ENCODE measurements around the gene WDR70. TPM values are rescaled to one million over a fixed set of nuclear protein-coding genes. Genes with fewer than 3 reads are reported as not detected.
A peak's percentile ranks its signal among the peaks of the same experiment; 100 is the strongest.

WDR70 gene
- total and polyA plus RNA-seq, 2 donors (not counting 1 experiment from before 2014, with no cell fraction given), result 31.4 to 34.0 TPM

DNA sequence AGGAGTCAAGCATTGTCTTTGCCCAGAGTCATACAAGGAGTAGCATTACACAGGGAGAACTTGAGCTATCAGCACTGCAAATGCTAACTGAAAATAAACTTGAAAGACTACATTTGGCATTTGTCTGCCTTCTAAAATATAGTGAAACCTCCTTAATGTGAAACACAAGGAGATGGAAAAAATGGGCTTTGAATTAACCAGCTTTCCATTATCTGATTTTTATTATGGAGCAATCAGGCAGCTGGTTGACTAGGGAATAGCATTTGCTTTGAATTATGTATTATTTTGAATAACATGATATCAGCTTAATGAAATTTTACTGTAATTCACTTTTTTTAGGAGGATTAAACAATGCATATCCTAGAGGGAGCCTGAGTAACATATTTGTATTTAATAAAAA, 329.9 kb downstream of the WDR70 start:
- Histone ChIP-seq H4K20me1 (ENCODE audit: control insufficient read depth, extremely low read depth, insufficient read depth, low read length) (no peaks in the 10 kb centered on the region), H3K4me1 (ENCODE audit: control insufficient read depth, extremely low read depth, insufficient read depth, low read length) (no peaks in the 10 kb centered on the region), H3K4me3 (replicated peaks in 1 of 4; ENCODE audit: control extremely low read depth in 1 of 4, insufficient read depth in 1 of 4, low read depth in 3 of 4, low read length in 4 of 4) (no peak overlapping the region), H3K27me3 (ENCODE audit: control insufficient read depth, insufficient read depth, low read length) (no peaks in the 10 kb centered on the region), H3K4me2 (ENCODE audit: extremely low read depth, insufficient read depth, low read length) (no peak overlapping the region), H2AFZ (ENCODE audit: low read length) (no peak overlapping the region), H3K9me3 (ENCODE audit: control insufficient read depth, insufficient read depth, low read depth, low read length) (no peaks in the 10 kb centered on the region), H3K9ac (ENCODE audit: insufficient read depth, low read length) (no peak overlapping the region), H3K36me3 (ENCODE audit: control insufficient read depth, insufficient read depth, low read length) (no peaks in the 10 kb centered on the region), H3K79me2 (ENCODE audit: control insufficient read depth, insufficient read depth, low read length) (no peaks in the 10 kb centered on the region), H3K27ac (ENCODE audit: insufficient read depth, low read length) (no peak overlapping the region)
- no peak for TF ChIP-seq EZH2 (IDR thresholded peaks at IDR 0.05; ENCODE audit: low read length, missing control alignments)
- TF ChIP-seq, protein P1, sequence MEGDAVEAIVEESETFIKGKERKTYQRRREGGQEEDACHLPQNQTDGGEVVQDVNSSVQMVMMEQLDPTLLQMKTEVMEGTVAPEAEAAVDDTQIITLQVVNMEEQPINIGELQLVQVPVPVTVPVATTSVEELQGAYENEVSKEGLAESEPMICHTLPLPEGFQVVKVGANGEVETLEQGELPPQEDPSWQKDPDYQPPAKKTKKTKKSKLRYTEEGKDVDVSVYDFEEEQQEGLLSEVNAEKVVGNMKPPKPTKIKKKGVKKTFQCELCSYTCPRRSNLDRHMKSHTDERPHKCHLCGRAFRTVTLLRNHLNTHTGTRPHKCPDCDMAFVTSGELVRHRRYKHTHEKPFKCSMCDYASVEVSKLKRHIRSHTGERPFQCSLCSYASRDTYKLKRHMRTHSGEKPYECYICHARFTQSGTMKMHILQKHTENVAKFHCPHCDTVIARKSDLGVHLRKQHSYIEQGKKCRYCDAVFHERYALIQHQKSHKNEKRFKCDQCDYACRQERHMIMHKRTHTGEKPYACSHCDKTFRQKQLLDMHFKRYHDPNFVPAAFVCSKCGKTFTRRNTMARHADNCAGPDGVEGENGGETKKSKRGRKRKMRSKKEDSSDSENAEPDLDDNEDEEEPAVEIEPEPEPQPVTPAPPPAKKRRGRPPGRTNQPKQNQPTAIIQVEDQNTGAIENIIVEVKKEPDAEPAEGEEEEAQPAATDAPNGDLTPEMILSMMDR (conservative IDR thresholded peaks at IDR 0.05 in 1 of 2, IDR thresholded peaks at IDR 0.05 in 1 of 2; ENCODE audit: low read depth in 1 of 2, low read length in 2 of 2), result no peak
- no peak for DNase-seq (ENCODE audit: low read depth in 2 of 2)

DNA sequence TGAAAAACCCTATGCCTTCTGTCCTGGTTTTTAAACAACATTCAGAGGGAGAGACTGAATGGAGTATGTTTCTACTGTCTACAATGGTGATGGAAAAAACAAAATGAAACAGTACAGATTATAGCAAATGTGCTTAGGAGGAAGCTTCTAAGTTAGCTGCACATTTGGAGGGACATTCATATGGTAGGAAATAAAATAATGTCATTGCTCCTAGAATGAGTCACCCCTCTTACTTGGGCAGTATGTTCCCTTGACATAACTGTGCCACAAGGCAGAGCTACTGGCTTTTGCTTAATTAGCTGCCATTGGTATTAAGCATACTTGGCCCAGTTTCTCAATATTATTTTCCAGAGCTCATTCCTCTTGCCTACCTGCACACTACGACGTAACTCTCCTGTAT, 331.8 kb downstream of the WDR70 start:
- TF ChIP-seq EZH2 (IDR thresholded peaks at IDR 0.05; ENCODE audit: low read length, missing control alignments), result no peak
- TF ChIP-seq, protein P1 (conservative IDR thresholded peaks at IDR 0.05 in 1 of 2, IDR thresholded peaks at IDR 0.05 in 1 of 2; ENCODE audit: low read depth in 1 of 2, low read length in 2 of 2), result no peak
- Histone ChIP-seq H3K9me3 (ENCODE audit: control insufficient read depth, insufficient read depth, low read depth, low read length) (no peaks in the 10 kb centered on the region), H2AFZ (ENCODE audit: low read length) (no peak overlapping the region), H3K27me3 (ENCODE audit: control insufficient read depth, insufficient read depth, low read length) (no peaks in the 10 kb centered on the region), H3K36me3 (ENCODE audit: control insufficient read depth, insufficient read depth, low read length) (no peaks in the 10 kb centered on the region), H3K4me3 (replicated peaks in 1 of 4; ENCODE audit: control extremely low read depth in 1 of 4, insufficient read depth in 1 of 4, low read depth in 3 of 4, low read length in 4 of 4) (no peak overlapping the region), H3K27ac (ENCODE audit: insufficient read depth, low read length) (no peak overlapping the region), H3K9ac (ENCODE audit: insufficient read depth, low read length) (no peak overlapping the region), H3K4me1 (ENCODE audit: control insufficient read depth, extremely low read depth, insufficient read depth, low read length) (no peaks in the 10 kb centered on the region), H4K20me1 (ENCODE audit: control insufficient read depth, extremely low read depth, insufficient read depth, low read length) (no peaks in the 10 kb centered on the region), H3K4me2 (ENCODE audit: extremely low read depth, insufficient read depth, low read length) (no peak overlapping the region), H3K79me2 (ENCODE audit: control insufficient read depth, insufficient read depth, low read length) (no peaks in the 10 kb centered on the region)
- peak; percentile 31 to 51 for DNase-seq (ENCODE audit: low read depth in 2 of 2)

DNA sequence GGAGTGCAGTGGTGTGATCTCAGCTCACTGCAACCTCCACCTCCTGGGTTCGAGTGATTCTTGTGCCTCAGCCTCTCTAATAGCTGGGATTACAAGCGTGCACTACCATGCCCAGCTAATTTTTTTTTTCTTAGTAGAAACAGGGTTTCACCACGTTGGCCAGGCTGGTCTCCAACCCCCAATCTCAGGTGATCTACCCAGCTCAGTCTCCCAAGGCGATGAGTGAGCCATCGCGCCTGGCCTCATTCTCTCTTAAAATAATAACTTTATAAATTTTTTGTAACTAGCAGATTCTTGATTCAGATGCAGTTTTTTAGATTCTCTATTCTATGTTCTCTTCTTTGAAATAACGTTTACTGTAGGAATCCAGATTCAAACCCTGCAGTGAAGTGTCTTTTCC, 333.6 kb downstream of the WDR70 start:
- no peak for TF ChIP-seq EZH2 (IDR thresholded peaks at IDR 0.05; ENCODE audit: low read length, missing control alignments)
- TF ChIP-seq, protein P1 (conservative IDR thresholded peaks at IDR 0.05 in 1 of 2, IDR thresholded peaks at IDR 0.05 in 1 of 2; ENCODE audit: low read depth in 1 of 2, low read length in 2 of 2), result no peak
- Histone ChIP-seq H3K4me2 (ENCODE audit: extremely low read depth, insufficient read depth, low read length) (no peak overlapping the region), H3K27me3 (ENCODE audit: control insufficient read depth, insufficient read depth, low read length) (no peaks in the 10 kb centered on the region), H4K20me1 (ENCODE audit: control insufficient read depth, extremely low read depth, insufficient read depth, low read length) (no peaks in the 10 kb centered on the region), H3K79me2 (ENCODE audit: control insufficient read depth, insufficient read depth, low read length) (no peaks in the 10 kb centered on the region), H3K4me1 (ENCODE audit: control insufficient read depth, extremely low read depth, insufficient read depth, low read length) (no peaks in the 10 kb centered on the region), H3K36me3 (ENCODE audit: control insufficient read depth, insufficient read depth, low read length) (no peaks in the 10 kb centered on the region), H3K27ac (ENCODE audit: insufficient read depth, low read length) (no peak overlapping the region), H2AFZ (ENCODE audit: low read length) (no peak overlapping the region), H3K4me3 (replicated peaks in 1 of 4; ENCODE audit: control extremely low read depth in 1 of 4, insufficient read depth in 1 of 4, low read depth in 3 of 4, low read length in 4 of 4) (no peak overlapping the region), H3K9me3 (ENCODE audit: control insufficient read depth, insufficient read depth, low read depth, low read length) (no peaks in the 10 kb centered on the region), H3K9ac (ENCODE audit: insufficient read depth, low read length) (no peak overlapping the region)
- DNase-seq (ENCODE audit: low read depth in 2 of 2), result no peak

Measured in fibroblast of lung (primary cell).